Lower leg skin (tissue), 4 donors: ENCODE measurements around the gene DHCR7. TPM values are rescaled to one million over a fixed set of nuclear protein-coding genes. Genes with fewer than 3 reads are reported as not detected.

Source experiments
- DNase-seq, 2 donors: peaks; one replicate each; pipeline ENCODE4 v3.0.0-alpha.2; 2019; ENCODE audit warnings: low spot score in 2 of 2
- H3K4me3 ChIP-seq: fragments of 200-600 bp; sonication (generic); 2 replicates; pipeline ENCODE4 v1.5.1; 2017; ENCODE audit warnings: mild to moderate bottlenecking, low read depth; ENCODE audit not compliant: poor library complexity, severe bottlenecking
- POLR2A ChIP-seq, 2 donors: fragments of 450-650 bp; IDR thresholded peaks; one replicate each; pipeline ENCODE4 v1.6.1; 2016 to 2017; ENCODE audit warnings: antibody characterized with exemption in 2 of 2, mild to moderate bottlenecking in 1 of 2, moderate library complexity in 1 of 2
- WGBS, 2 donors: methylation state at CpG; one replicate each; pipeline ENCODE4 v1.1.5; 2018; 5-methylcytosine and 5-hydroxymethylcytosine counted together
- intact Hi-C: fragments of 100-400 bp; cut with DNase I; formaldehyde crosslinking; loops from one replicate; pipeline ENCODE4 v1.15.0; 2023; ENCODE audit warnings: low total_unique reads
- total RNA-seq, 4 donors: library from RNA; depleted of rRNA; stranded (reverse); fragments of >200 nt; gene quantifications; one replicate each; pipeline ENCODE4 v1.1.0, GENCODE V29; 2016
- TF ChIP-seq, protein P1 (sequence below), 3 donors: fragments of 450-650 bp; IDR thresholded peaks; one replicate each; pipeline ENCODE4 v1.5.1; 2016; ENCODE audit warnings: antibody characterized with exemption in 3 of 3, mild to moderate bottlenecking in 3 of 3, moderate library complexity in 2 of 3

The DHCR7 gene
- total RNA-seq, 4 donors from 2014 or later = 45.2 to 142 (median 89.0) TPM

DNA sequence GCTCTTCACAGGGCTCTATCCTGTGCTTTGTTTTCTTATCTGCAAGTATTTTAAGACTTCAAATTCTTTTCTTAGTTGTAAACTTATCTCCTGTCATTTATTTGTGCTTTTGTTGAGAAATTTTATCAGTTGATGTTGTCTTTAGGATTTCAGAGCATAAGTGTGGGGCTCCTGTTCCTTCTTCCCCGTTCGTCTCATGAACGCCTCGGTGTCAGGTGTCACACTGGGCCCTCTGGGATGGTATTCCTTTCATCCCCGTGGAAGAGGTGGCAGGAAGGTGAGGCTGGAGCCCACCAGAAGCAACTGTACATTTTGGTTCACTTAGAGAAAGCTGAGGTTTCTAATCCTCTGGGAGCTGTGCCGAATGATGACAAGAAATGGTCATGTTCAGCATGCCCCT is 22.8 kb upstream of the DHCR7 start:
- no peak for DNase-seq
- no peak for TF ChIP-seq POLR2A (IDR thresholded peaks at IDR 0.05)
- TF ChIP-seq, protein P1, sequence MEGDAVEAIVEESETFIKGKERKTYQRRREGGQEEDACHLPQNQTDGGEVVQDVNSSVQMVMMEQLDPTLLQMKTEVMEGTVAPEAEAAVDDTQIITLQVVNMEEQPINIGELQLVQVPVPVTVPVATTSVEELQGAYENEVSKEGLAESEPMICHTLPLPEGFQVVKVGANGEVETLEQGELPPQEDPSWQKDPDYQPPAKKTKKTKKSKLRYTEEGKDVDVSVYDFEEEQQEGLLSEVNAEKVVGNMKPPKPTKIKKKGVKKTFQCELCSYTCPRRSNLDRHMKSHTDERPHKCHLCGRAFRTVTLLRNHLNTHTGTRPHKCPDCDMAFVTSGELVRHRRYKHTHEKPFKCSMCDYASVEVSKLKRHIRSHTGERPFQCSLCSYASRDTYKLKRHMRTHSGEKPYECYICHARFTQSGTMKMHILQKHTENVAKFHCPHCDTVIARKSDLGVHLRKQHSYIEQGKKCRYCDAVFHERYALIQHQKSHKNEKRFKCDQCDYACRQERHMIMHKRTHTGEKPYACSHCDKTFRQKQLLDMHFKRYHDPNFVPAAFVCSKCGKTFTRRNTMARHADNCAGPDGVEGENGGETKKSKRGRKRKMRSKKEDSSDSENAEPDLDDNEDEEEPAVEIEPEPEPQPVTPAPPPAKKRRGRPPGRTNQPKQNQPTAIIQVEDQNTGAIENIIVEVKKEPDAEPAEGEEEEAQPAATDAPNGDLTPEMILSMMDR (IDR thresholded peaks at IDR 0.05) = no peak
- intact Hi-C loops = no loop called here
- no peak overlapping the region for H3K4me3 ChIP-seq
- WGBS, 2 donors = 83 to 86% methylated on average over 6 of the region's 6 CpGs

DNA sequence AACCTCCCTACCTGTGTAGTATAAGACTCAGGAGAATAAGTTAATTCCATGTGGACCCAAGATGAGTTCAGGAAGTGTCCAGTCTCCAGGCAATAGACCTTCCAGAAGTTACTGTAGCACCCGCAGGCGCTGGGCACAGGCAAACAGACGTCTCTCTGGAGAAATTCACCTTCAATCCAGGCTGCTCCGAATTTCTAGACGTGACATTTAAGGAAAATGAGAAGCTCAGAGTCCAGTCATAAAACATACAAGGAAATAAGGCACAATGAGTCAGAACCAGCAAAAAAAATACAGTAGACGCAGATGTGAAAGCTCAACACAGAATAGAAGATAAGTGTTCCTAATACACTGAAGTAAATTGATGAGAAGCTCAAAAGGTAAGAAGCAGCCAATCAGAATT is 19.0 kb upstream of the DHCR7 start:
- intact Hi-C loops = no loop called here
- WGBS, 2 donors = 95 to 97% methylated on average over 6 of the region's 6 CpGs
- H3K4me3 ChIP-seq = no peak overlapping the region
- TF ChIP-seq, protein P1 (IDR thresholded peaks at IDR 0.05) = no peak
- TF ChIP-seq POLR2A (IDR thresholded peaks at IDR 0.05) = no peak
- no peak for DNase-seq

DNA sequence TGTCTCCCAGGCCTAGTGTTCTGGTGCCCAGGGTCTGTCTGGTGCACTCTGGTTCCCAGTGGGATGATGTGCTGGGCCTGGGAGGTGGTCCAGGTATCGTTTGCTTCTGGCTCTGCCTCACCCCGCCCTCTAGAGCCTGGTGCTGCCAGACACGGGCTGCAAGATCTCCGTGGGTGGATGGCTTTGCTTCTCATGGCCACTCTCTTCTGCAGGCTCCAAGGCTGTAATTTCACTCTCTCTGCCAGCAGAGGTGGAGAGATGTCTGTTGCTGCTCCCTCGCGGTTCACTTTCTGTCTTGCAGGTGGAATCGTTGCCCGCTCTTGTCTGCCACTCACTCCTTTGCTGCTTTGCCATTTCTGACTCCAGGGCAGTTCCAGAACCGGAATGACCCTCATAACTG is 18.2 kb upstream of the DHCR7 start:
- DNase-seq = no peak
- WGBS, 2 donors = 83 to 85% methylated on average over 9 of the region's 9 CpGs
- no peak overlapping the region for H3K4me3 ChIP-seq
- TF ChIP-seq, protein P1 (IDR thresholded peaks at IDR 0.05) = no peak
- no peak for TF ChIP-seq POLR2A (IDR thresholded peaks at IDR 0.05)
- intact Hi-C loops = no loop called here

DNA sequence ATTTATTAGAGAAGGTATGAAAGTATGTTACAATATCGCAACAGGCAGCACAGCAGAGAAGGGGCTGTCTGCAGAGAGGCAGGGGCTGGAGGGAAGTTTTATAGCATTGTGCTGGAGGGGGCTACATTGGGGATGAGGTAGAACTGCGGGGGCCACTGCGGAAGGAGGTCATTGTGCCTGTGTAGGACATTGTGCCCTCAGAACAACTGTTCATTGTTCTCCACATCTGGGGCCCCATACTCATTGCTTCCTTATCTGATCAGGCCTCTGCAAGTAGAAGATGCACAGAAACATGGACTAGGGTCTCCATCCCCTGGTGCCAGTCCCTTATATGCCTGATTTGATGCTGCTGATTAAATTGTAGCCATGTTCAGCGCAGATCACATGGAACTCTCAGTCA is 16.9 kb upstream of the DHCR7 start:
- 94 to 97% methylated on average over 4 of the region's 4 CpGs for WGBS, 2 donors
- no peak for DNase-seq
- intact Hi-C loops = no loop called here

DNA sequence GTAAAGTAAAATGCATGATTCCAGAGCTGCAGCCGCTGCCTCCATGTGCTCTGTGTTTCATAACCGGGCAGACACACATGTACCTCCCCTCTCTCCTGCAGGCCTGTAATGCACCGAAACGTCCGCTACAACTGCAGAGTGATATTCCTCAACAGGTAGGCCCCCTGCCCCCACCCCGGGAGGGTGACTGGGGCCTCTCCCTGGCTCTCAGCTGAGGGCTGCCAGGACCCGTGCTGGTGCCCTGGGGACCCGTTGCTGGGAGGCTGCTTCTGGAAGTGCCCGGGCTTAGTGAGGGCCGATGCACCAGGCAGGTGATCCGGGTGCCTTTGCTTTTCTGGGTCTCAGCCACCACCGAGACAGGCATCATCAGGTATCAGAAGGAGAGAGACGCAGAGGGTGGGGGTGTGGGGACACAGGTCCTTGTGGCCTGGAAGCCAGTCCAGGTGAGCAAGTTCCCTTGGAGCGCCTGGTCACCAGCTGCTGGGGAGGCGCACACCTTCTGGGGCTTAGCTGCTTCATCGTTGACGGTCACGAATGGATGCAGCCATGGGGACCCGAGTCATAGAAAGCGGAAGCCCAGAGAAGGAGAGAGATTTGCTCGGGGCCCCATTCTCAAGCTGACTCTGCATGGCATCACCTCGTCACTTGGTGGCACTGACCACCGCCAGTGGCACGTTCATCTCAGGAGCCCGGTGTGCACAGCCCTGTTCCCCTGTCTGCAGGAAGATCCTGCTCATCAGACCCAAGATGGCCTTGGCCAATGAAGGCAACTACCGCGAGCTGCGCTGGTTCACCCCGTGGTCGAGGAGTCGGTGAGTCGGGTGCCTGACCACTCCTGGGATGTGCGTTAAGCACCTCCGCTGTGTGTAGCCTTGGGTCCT is 15.4 kb upstream of the DHCR7 start:
- H3K4me3 ChIP-seq = no peak overlapping the region
- intact Hi-C loops = no loop called here
- TF ChIP-seq, protein P1 (IDR thresholded peaks at IDR 0.05) = no peak
- no peak for TF ChIP-seq POLR2A (IDR thresholded peaks at IDR 0.05)
- WGBS, 2 donors = 96% methylated on average over 31 to 33 of the region's 34 CpGs
- DNase-seq = no peak

More for the DNA sequence above, 16.9 kb upstream of the DHCR7 start:
- TF ChIP-seq, protein P1 (IDR thresholded peaks at IDR 0.05) = no peak
- TF ChIP-seq POLR2A (IDR thresholded peaks at IDR 0.05) = no peak
- no peak overlapping the region for H3K4me3 ChIP-seq
